Colon (tissue), 2 donors: Measurements from ENCODE around the gene TRPC3.

Experiments used
- FAIRE-seq: peaks from 2 replicates; lab custom pipeline; 2012; peaks lifted over from hg19 to GRCh38; lab: Jason Lieb, UNC
- donor health status: control.
- donor health status: control.

TRPC3 gene

GRCh38 chr4:121873604-121874003 is 78.3 kb downstream of the TRPC3 start:
- FAIRE-seq: no peak

GRCh38 chr4:121869841-121870822 is 81.7 kb downstream of the TRPC3 start, which contains the start of gene BBS7:
TSS of gene BBS7 (minus strand) at chr4:121870474. CDS start at chr4:121870313, 161 bp downstream.
- peak; percentile 41 for FAIRE-seq

GRCh38 chr4:121863799-121864198 is 88.1 kb downstream of the TRPC3 start:
- no peak for FAIRE-seq

- FAIRE-seq: no peak
Observed at GRCh38 chr4:121861426-121861825, 90.4 kb downstream of the TRPC3 start.

- no peak for FAIRE-seq
Observed at GRCh38 chr4:121860121-121860520, 91.7 kb downstream of the TRPC3 start.

GRCh38 chr4:121851354-121851753 is 100.5 kb downstream of the TRPC3 start:
- FAIRE-seq: no peak

GRCh38 chr4:121846662-121847061 is 105.2 kb downstream of the TRPC3 start:
- FAIRE-seq: no peak

GRCh38 chr4:121842862-121843261 is 109.0 kb downstream of the TRPC3 start:
- FAIRE-seq: no peak

- FAIRE-seq: peak; percentile 53
Observed at GRCh38 chr4:121838136-121838535, 113.7 kb downstream of the TRPC3 start.

- no peak for FAIRE-seq
Observed at GRCh38 chr4:121829511-121829910, 122.3 kb downstream of the TRPC3 start.
